HG02970 (cell line): ENCODE results near the gene FCRLA.
"Not testable (repeated sequence)": the region's sequence is repeated elsewhere in the genome, so short reads cannot be mapped to it uniquely, and the experiment has no call there.

ENCODE experiments used
- ATAC-seq: cut with Tn5 transposase; IDR thresholded peaks from one replicate; pipeline ENCODE4 v1.9.1; 2021; ENCODE audit warnings: mild to moderate bottlenecking, moderate library complexity, moderate number of reproducible peaks; ENCODE audit not compliant: unreplicated experiment, low FRiP score

FCRLA gene

DNA sequence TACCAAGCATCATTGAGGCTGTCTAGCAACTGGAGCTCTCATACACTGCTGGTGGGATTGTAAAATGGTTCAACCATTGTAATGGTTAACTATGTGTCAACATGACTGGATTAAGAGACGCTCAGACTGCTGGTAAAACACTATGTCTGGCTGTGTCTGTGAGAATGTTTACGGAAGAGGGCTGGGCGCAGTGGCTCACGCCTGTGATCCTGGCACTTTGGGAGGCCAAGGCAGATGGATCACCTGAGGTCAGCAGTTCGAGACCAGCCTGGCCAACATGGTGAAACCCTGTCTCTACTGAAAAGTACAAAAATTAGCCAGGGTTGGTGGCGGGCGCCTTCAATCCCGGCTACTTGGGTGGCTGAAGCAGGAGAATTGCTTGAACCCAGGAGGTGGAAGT is 4.8 kb upstream of the FCRLA start:
- no peak for ATAC-seq

- ATAC-seq, result no peak
Observed at GRCh38 chr1:161705537-161705936, 1.5 kb upstream of the FCRLA start.

- no peak for ATAC-seq
Observed at GRCh38 chr1:161706113-161706481, 932 bp upstream of the FCRLA start.

- no peak for ATAC-seq
Observed at GRCh38 chr1:161707503-161707902, 474 bp downstream of the FCRLA start.

DNA sequence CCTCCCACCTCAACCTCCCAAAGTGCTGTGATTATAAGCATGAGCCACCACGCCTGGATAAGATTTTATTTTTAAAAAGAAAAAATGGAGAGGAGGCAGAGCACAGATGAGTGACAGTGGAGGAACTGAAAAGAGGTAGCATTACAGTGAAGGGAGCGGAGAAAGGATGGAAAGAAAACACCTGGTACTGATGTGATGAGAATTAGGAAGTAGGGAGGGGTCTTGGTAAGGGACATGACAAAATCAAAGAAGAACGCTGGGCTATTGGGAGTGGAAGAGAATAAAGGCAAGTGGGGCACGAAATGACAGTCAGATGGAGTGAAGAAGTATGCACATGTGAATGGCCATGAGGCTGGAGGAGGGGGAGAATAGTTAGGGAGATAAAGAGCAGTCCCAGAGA is 2.3 kb downstream of the FCRLA start:
- no peak for ATAC-seq

- no peak for ATAC-seq
Observed at GRCh38 chr1:161710560-161710959, 3.5 kb downstream of the FCRLA start.

GRCh38 chr1:161718559-161719324 is 11.7 kb downstream of the FCRLA start:
- ATAC-seq, result no peak

DNA sequence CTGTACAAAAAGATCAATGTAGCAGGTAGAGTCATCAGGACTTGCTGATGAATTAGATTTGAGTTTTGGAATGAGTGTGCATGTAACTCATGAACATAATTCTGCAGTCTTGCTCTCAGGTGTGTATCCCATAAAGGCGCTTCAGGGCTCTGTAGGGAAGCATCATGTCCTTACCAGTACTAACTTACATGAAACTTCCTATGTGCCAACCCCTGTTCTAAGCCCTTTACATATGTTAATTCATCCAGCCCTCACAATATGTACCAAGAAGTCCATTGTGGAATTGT is 12.2 kb downstream of the FCRLA start:
- no peak for ATAC-seq

GRCh38 chr1:161720422-161720821 is 13.4 kb downstream of the FCRLA start:
- ATAC-seq, result no peak

GRCh38 chr1:161720956-161721737 is 14.1 kb downstream of the FCRLA start, which contains the start of gene FCRLB:
Gene FCRLB, plus strand, starts transcription at chr1:161721544. Its CDS starts 1,129 bp downstream, at chr1:161722673.
- no peak for ATAC-seq

DNA sequence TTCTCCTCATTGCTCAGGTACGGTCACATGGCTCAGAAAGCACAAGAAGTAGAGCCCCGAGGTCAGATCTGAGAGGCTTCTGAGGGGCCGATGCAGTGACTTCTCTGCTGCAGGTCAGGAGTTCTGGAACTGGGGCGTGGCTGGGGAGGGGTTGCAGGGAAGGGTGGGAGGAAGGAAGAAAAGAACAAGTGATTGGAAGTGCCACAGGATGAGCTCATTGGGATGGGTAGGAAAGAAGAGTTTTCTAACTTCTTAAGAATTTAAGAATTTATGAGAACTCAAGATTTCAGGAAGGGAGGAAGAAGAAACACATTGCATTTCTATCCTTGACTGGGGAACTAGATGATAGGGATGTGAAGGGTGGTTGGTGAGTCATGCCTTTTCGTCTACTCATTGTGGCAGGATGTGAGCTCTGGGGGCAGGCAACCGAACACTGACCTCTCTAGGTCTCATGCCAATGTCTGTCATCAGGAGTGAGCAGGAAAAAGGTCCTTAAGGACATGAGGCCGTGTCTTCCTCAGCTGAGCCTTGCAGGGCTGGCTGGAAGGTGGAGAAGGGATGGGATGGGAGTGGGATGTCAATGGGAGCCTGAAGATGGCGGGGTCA is 14.8 kb downstream of the FCRLA start:
- no peak for ATAC-seq

DNA sequence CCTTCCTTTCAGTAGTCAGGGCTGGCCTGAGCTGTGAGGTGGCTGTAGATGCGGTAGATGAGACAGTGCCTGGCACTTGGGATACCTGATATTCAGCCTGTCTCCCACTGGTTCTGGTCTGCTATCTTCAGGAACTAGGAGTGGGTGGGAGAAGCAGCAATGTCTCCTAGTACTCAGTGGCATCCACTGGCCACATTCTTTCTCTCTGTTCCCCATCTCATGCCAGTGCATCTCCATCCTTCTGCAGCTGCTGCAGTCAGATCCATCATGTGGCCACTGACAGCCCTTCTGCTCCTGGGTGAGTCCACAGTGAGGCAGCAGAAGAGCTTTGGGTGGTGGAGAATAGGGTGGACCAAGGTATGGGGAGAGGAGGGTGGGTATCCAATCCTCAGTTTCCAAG is 15.4 kb downstream of the FCRLA start:
- ATAC-seq, result no peak

GRCh38 chr1:161723459-161724141 is 16.6 kb downstream of the FCRLA start:
- ATAC-seq, result no peak

- ATAC-seq, result not testable (repeated sequence)
Observed at GRCh38 chr1:161725258-161725907, 18.4 kb downstream of the FCRLA start.

DNA sequence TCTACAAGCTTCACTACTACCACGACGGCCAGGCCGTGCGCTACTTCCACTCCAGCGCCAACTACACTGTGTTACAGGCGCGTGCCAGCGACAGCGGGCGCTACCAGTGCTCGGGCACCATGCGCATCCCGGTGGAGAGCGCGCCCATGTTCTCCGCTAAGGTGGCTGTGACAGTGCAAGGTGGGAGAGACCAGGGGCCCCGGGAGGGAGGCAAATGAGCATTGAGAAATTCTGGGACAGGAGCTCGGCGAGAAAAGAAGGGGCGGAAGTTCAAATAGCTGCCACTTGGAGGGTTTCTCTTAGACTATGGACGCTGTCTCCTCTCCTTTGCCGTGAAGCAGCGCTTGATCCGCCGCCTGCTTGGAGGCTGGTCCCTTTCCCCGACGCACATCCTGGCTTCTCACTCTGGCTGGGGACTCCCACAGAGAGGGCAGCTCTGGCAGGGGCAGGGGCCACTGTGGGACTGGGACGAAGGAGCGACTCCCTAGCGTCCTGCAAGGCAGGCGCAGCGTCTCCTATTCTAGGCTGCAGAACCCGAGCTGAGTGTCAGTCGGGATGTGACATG is 19.0 kb downstream of the FCRLA start:
- ATAC-seq, result no peak

- ATAC-seq, result peak; percentile 55
Observed at GRCh38 chr1:161726473-161727255, 19.6 kb downstream of the FCRLA start.

DNA sequence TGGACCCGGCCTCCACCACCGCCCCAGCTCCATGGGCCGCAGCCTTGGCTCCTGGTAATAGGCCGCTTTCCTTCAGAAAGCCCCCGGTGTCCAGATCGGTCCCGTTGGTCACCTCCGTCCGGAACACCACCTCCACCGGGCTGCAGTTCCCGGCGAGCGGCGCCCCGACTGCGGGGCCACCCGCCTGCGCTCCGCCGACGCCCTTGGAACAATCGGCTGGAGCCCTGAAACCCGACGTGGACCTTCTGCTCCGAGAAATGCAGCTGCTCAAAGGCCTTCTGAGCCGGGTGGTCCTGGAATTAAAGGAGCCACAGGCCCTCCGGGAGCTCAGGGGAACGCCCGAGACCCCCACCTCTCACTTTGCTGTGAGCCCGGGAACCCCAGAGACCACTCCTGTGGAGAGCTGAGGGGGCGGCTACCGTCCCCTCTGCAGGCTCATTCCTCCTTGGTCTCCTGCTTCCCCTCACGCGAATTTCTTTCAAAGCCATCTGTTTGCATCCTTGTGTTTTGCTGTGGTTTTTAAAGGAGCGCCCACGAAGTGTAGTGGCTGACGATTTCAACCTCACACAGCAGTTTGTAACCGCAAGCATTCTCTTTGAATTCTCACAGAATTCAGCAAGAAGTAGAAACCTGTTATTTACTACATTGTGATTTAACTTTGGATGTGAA is 20.4 kb downstream of the FCRLA start:
- ATAC-seq, result peak; percentile 19

DNA sequence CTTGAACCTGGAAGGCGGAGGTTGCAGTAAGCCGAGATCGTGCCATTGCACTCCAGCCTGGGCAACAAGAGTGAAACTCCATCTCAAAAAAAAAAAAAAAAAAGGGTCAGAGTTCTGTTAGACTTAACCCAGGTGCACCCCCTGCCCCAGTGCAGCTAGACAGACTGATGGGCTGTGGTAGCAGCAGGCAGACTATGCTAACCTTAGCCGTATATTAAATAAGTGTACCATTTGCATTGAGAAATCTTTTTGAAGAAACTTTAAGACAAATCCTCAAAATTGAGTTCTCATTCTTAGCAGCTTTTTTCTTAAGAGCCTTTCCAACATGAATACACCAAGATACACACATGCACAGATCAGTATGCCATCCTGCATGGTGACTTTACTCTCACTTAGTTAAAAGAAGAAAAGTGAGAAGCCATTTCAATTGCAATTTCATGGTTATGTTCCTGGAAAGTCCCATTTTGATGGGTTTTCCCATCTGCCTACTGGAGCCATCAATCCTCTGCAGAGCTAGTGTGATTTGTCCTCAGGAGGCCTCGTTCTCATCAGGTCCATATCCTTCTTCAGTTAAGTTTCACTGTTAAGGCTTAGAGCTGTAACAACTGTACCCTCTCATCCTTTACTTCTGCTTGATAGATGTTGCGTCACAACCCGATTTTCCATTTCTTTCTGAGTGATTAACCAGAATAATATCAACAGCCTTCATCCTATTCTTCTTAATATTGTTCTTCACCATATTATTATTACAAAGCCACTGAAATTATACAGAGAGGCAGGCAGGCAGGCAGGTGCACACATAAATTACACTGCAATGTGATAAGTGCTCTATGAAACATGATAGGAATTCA is 21.6 kb downstream of the FCRLA start:
- no peak for ATAC-seq
